GM12872 (cell line): ENCODE results near the gene TRIM9.

Source experiments
- CTCF ChIP-seq: IDR thresholded peaks from 3 replicates; pipeline ENCODE4 v1.5.1; 2011; ENCODE audit warnings: low read depth, mild to moderate bottlenecking, low read length, moderate library complexity; ENCODE audit not compliant: insufficient read depth

The TRIM9 gene

GRCh38 chr14:51070726-51071125 lies 24.2 kb downstream of the TRIM9 start:
- no peak for TF ChIP-seq CTCF

GRCh38 chr14:51069055-51069454 lies 25.9 kb downstream of the TRIM9 start:
- no peak for TF ChIP-seq CTCF

- no peak for TF ChIP-seq CTCF
These were observed 26.6 kb downstream of the TRIM9 start for GRCh38 chr14:51068268-51068667.

GRCh38 chr14:51067295-51067694 lies 27.6 kb downstream of the TRIM9 start:
- no peak for TF ChIP-seq CTCF

- no peak for TF ChIP-seq CTCF
These were observed 28.3 kb downstream of the TRIM9 start for GRCh38 chr14:51066576-51066975.

- TF ChIP-seq CTCF = no peak
These were observed 35.9 kb downstream of the TRIM9 start for GRCh38 chr14:51059032-51059431.

GRCh38 chr14:51058382-51058781 lies 36.5 kb downstream of the TRIM9 start:
- no peak for TF ChIP-seq CTCF

GRCh38 chr14:51056421-51056820 lies 38.5 kb downstream of the TRIM9 start:
- TF ChIP-seq CTCF = no peak
